Esophagus squamous epithelium (tissue), 5 donors: ENCODE measurements around the gene FOXJ3. TPM values are rescaled to one million over a fixed set of nuclear protein-coding genes. Genes with fewer than 3 reads are reported as not detected.
"Not testable (repeated sequence)": the region's sequence is repeated elsewhere in the genome, so short reads cannot be mapped to it uniquely, and the experiment has no call there.

Experiments used
- DNase-seq: peaks from one replicate; lab custom pipeline; 2025; lab: John Stamatoyannopoulos, UW
- H3K27ac ChIP-seq, 4 donors: fragments of 200-600 bp; sonication (generic); one replicate each; pipeline ENCODE4 v1.5.1; 2016 to 2019; ENCODE audit warnings: mild to moderate bottlenecking in 1 of 4
- H3K27me3 ChIP-seq, 4 donors: fragments of 200-600 bp; sonication (generic); 1 replicate in 3 of 4; 2 replicates in 1 of 4; pipeline versions ENCODE4 v1.5.1 to v1.6.0; 2017 to 2021; ENCODE audit warnings: antibody characterized with exemption in 1 of 4
- H3K36me3 ChIP-seq, 3 donors: fragments of 200-600 bp; sonication (generic); one replicate each; pipeline ENCODE4 v1.5.1; 2016 to 2019
- H3K4me1 ChIP-seq, 3 donors: fragments of 200-600 bp; sonication (generic); one replicate each; pipeline ENCODE4 v1.5.1; 2017 to 2019
- H3K4me3 ChIP-seq, 4 donors: fragments of 200-600 bp; sonication (generic); 1 replicate in 3 of 4; 2 replicates in 1 of 4; pipeline ENCODE4 v1.5.1; 2016 to 2019; ENCODE audit warnings: mild to moderate bottlenecking in 2 of 4, moderate library complexity in 1 of 4
- H3K9me3 ChIP-seq, 3 donors: fragments of 200-600 bp; sonication (generic); one replicate each; pipeline ENCODE4 v1.5.1; 2016 to 2019
- CTCF ChIP-seq, 6 experiments: fragments of 450-650 bp in 4 of 6; fragments of 200-600 bp in 2 of 6; sonication (generic) in 2 of 6; IDR thresholded peaks; one replicate each; pipeline ENCODE4 v1.5.1; 2016 to 2019; ENCODE audit warnings: antibody characterized with exemption in 6 of 6, mild to moderate bottlenecking in 4 of 6, moderate library complexity in 4 of 6
- POLR2A ChIP-seq, 4 donors: fragments of 450-650 bp; IDR thresholded peaks; one replicate each; pipeline ENCODE4 v1.6.1; 2017; ENCODE audit warnings: antibody characterized with exemption in 4 of 4, mild to moderate bottlenecking in 4 of 4, moderate library complexity in 3 of 4
- WGBS, 2 donors: methylation state at CpG; one replicate each; pipeline ENCODE4 v1.1.5; 2018; 5-methylcytosine and 5-hydroxymethylcytosine counted together
- intact Hi-C: fragments of 100-400 bp; cut with DNase I; formaldehyde crosslinking; loops from one replicate; pipeline ENCODE4 v1.15.0; 2022
- total RNA-seq, 4 donors: library from RNA; depleted of rRNA; stranded (reverse); fragments of >200 nt; gene quantifications; one replicate each; pipeline ENCODE4 v1.1.0, GENCODE V29; 2016
- donor health status: DM: yes; HTN: yes; CAD: no.

FOXJ3 gene
- total RNA-seq, 4 donors from 2014 or later: 18.7 to 36.6 (median 27.5) TPM

- intact Hi-C loops: loop anchor here (10.0 kb wide), 1 partner anchor 124 kb away; the partner anchor contains the start of gene FOXJ3
- no peak for DNase-seq
- Histone ChIP-seq H3K9me3 (no peaks in the 10 kb centered on the region), H3K4me3 (no peak overlapping the region), H3K27ac (no peak overlapping the region), H3K27me3 (no peaks in the 10 kb centered on the region), H3K36me3 (no peaks in the 10 kb centered on the region), H3K4me1 (peaks cover 12 to 57% (median 19%) of the 10 kb centered on the region in 3 donors)
- WGBS, 2 donors: 76 to 90% methylated on average over 1 to 5 of the region's 6 CpGs
- TF ChIP-seq CTCF (IDR thresholded peaks at IDR 0.05) (no peak), POLR2A (IDR thresholded peaks at IDR 0.05) (no peak)
These were observed 124.5 kb downstream of the FOXJ3 start for GRCh38 chr1:42210421-42211133.

- Histone ChIP-seq H3K4me3 (no peak overlapping the region), H3K9me3 (no peaks in the 10 kb centered on the region), H3K36me3 (peaks cover 0 to 7% (median 0%) of the 10 kb centered on the region in 3 donors), H3K4me1 (peaks cover 12 to 49% (median 16%) of the 10 kb centered on the region in 3 donors), H3K27me3 (no peaks in the 10 kb centered on the region), H3K27ac (no peak overlapping the region)
- DNase-seq: no peak
- 17 to 64% methylated on average over 2 to 3 of the region's 6 CpGs for WGBS, 2 donors
- no peak for TF ChIP-seq POLR2A (IDR thresholded peaks at IDR 0.05)
- TF ChIP-seq CTCF (IDR thresholded peaks at IDR 0.05): no peak
- intact Hi-C loops: loop anchor here (10.0 kb wide), 1 partner anchor 125 kb away; the partner anchor contains the start of gene FOXJ3
These were observed 125.3 kb downstream of the FOXJ3 start for GRCh38 chr1:42209526-42210251.

DNA sequence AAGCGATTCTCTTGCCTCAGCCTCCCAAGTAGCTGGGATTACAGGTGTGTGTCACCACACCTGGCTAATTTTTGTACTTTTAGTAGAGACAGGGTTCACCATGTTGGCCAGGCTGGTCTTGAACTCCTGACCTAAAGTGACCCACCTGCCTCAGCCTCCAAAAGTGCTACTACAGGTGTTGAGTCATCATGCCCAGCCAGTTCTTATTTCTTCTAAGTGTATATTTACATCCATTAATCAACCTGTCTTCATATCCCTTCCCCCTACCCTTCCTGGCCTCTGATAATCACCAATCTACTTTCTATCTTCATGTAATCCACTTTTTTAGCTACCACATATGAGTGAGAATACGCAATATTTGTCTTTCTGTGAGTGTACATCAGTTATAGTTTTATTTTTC, 128.1 kb downstream of the FOXJ3 start:
- H3K27ac ChIP-seq, H3K27me3 ChIP-seq, H3K9me3 ChIP-seq, DNase-seq, H3K4me3 ChIP-seq, intact Hi-C loops: not testable (repeated sequence)
- WGBS, 2 donors: 90 to 95% methylated on average over 2 of the region's 2 CpGs
- peaks cover 9 to 37% (median 12%) of the 10 kb centered on the region in 3 donors for H3K4me1 ChIP-seq
- H3K36me3 ChIP-seq: peaks cover 0 to 25% (median 0%) of the 10 kb centered on the region in 3 donors

DNA sequence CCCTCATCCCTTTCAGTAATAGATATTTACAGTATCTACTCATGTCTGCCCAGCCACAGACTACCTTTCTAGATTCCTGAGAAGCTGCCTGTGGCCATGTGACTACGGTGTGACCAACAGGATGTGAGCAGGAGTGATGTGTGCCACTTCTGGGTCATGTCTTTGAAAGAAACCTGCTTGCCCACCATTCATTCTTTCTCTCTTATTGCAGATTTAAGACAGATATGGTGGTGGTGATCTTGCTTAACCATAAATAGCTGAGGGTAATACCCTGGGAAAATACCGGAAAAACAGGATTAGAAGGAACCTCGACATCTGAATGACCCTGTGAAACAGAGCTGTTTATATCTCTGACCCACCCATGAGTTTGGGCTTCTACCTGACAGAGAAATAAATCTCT, 128.9 kb downstream of the FOXJ3 start:
- DNase-seq: no peak
- TF ChIP-seq CTCF (IDR thresholded peaks at IDR 0.05): no peak
- TF ChIP-seq POLR2A (IDR thresholded peaks at IDR 0.05): no peak
- intact Hi-C loops: no loop called here
- H3K36me3 ChIP-seq: peaks cover 0 to 29% (median 0%) of the 10 kb centered on the region in 3 donors
- H3K27me3 ChIP-seq: no peaks in the 10 kb centered on the region
- no peak overlapping the region for H3K4me3 ChIP-seq
- H3K4me1 ChIP-seq: peaks cover 9 to 34% (median 12%) of the 10 kb centered on the region in 3 donors
- WGBS, 2 donors: 57 to 66% methylated on average over 3 of the region's 3 CpGs
- H3K27ac ChIP-seq: no peak overlapping the region
- no peaks in the 10 kb centered on the region for H3K9me3 ChIP-seq

DNA sequence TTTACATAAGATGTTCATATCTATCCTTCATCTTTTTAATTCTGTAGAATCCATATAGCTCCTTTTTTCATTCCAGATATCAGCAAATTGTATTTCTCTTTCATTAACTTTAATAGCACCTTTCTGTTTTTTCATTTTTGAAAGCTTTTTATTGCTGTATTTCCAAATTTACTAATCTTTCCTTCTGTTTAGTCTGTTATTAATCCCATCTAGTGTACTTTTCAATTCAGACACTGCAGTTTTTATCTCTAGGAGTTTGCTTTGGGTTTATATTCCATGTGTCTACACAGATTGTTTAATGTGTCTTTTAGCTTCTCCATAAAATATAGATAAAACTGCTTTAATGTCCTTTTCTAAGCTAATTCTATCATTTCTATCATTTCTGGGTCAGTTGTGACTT, 133.0 kb downstream of the FOXJ3 start:
- H3K27ac ChIP-seq: no peak overlapping the region
- H3K4me3 ChIP-seq: no peak overlapping the region
- H3K4me1 ChIP-seq: peaks cover 0 to 12% (median 0%) of the 10 kb centered on the region in 3 donors
- no peaks in the 10 kb centered on the region for H3K9me3 ChIP-seq
- H3K27me3 ChIP-seq: no peaks in the 10 kb centered on the region
- peaks cover 0 to 49% (median 0%) of the 10 kb centered on the region in 3 donors for H3K36me3 ChIP-seq
- no peak for DNase-seq
- intact Hi-C loops: no loop called here
- TF ChIP-seq POLR2A (IDR thresholded peaks at IDR 0.05) (no peak), CTCF (IDR thresholded peaks at IDR 0.05) (no peak)
